Right forelimb (tissue), 1 donor: ENCODE data around the gene SLC1A3.
"Not testable (repeated sequence)": the region's sequence is repeated elsewhere in the genome, so short reads cannot be mapped to it uniquely, and the experiment has no call there.

Source experiments
- DNase-seq: peaks from one replicate; pipeline ENCODE4 v3.0.0-alpha.2; 2018

Gene SLC1A3

DNA sequence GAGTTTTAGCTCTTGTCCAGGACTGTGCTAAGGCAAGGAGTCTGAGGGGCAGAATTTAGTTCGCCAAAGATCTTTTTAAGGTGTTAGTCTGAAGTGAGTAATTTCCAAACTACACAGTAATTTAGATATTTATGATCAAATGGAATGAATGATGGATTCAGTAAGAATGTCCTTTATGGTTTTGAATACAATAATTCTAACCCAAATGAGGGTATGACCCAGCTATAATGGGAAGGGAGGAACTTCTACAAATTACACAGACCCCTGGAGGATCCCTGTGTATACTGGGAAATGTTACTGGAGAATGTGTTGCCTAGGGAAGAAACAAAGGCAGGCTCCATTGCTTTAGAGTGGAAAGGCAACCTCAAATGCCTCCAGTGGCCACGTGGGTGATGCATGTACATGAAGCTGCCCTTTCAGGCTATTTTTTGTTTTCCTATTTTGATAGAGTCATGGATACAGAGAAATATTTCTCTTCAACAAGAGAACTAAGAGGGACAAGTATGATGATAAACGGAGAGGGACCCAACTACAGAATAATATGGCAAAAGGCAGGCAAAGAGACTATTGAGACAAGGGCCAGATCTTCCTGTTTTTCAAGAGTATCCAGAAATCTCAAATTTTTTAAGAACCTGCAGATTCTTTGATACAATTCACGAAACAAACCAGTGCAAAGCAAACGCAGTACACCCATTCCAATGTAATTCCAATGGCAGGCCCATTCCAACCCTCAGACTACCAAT is 25.4 kb downstream of the SLC1A3 start:
- no peak for DNase-seq

DNA sequence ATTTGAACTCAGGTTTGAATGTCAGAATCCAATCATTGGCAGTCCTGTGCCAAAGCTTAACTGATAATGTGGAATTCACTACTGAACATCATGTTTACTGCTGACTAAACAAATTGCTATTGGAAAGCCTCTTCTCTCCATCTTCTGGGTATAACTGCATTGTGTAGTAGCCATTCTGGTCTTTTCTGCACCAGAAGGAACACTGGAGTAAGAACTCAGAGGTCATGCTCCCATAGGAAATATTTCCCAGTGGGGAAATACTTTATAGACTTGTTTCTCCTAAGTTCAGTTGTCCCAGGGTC is 25.9 kb downstream of the SLC1A3 start:
- DNase-seq: no peak

DNA sequence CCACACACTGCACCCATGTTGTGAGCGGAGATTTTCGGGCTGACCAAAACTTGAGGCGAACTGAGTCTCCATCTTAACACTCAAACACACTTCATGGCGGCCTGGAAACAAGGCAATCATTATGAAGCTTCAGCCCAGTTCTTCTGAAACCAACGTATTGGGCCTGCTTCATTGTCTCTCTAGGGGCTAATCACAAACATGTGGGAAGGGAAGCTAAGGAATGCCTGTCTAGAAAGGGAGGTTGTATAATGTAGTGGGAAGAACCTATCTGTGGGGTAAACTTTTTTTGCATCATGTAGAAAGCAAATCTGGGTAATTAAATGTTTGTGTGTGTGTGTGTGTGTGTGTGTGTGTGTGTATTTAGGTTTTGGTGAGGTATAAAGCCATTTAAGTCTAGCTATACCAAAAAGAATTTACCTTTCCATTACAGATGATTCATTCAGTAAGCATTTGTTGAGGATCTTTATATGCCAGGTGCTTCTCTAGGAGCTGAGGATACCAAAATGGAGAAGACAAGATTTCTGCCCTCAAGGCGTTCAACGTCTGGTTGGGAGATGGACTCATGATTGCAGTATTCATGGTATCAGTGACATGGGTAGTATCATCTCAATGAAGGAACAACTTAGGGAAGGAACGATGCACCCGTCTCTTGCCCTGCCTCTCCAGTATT is 29.4 kb downstream of the SLC1A3 start:
- no peak for DNase-seq

DNA sequence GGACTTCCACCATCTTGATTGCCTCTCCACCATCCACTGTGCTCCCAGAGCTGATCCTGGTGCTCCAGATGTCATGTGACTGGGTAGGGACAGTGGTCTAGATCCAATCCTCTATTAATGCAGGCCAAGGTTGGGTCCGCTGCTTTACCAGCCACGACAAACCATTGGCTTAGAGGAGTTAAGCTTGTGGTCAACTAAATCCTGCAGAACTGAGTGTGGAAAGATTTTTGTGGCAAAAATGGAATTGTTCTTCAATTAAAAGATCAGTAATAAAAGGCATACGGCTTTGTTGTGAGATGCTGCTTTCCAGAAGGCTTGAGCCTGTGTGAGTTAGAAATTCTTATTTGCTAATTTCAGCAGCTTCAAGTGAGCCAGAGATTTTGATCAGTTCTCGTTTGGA is 30.7 kb downstream of the SLC1A3 start:
- DNase-seq: no peak

DNA sequence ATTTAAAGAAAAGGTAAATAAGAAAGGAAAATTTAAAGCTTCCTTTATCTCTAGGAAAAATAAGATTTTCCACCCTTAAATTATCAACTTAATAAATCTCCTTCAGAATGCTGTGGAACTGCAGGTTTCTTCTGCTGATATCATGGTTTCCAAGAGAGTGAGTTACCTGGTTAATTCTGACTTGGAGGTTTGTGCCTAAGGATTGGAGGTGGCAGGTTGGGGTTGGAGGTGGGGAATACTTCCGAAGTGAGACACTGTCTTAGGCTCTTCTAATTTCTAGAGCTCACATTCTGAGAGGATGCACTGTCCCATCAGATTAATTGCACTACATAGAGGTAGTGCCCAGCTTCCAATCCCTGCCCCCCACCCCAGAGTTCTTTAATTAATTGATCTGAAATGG is 31.1 kb downstream of the SLC1A3 start:
- no peak for DNase-seq

DNA sequence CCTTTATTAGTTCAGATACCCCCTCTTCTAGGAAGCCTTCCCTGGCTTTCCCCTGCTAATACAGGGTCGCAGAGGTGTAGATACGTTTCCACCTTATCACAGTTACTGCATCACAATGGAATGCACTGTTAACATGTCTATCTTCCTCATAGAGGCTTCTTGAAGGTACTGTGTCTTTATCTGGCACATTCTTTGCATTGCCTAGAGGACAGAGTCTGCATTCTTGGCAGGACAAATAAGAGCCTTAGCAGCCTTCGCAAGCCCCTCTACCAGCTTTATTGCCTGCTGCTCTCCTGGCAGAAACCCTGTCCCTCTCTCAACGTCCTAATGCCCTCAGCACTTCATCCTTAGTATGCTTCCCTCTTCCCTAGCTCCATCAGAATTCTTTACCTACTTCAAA is 31.6 kb downstream of the SLC1A3 start:
- DNase-seq: no peak

DNA sequence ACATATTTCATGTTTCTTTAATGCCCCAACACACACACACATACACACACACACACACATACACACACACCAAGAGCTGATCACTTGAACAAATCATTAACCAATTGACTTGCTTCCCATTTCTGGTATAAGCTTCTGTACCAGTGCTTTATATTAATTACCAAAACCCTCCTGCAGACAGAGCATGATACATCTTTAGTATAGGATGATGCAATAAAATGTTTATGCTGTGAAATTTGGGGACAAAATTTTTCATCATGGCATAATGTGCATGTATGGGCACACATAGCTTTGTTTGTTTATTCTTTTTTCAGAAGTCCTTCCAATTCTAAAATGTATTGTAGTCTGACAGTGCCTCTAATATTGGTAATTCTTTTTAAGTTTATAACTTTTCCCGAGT is 34.5 kb downstream of the SLC1A3 start:
- no peak for DNase-seq

DNA sequence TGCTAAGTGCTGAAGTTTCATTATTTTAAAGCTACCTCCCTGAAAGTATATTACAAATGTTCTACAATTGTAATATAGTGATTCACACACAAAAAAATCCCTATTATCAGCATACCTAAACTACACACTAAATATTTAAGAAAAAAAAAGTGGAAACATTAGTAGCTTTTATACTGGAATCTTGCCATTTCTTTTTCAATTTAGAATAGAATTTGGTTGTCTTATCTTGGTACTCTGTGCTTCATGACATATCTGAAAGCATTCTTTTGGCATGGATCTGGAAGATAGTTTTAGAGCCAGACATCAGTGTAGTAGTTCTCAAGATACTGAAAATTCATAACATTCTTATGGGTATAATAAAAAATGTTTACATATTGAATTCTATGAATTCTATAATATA is 35.0 kb downstream of the SLC1A3 start:
- DNase-seq: no peak

DNA sequence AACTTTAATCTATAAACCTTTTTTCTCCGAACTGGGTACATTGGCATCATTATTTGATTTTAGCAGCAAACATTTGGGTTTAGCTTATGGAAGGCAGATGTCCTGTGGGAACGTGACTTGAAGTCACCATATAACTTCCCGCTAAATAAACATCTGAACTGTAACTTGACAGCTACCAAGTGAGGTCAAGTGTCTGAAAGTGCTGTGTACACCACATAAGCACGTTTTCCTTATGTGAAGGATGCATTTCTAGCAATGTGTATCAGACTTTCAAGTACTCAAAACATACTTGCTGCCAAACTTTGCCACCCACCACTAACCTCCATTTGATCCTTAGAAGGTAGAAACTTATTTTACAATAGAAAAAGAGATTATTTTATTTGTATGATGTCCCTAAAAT is 35.7 kb downstream of the SLC1A3 start:
- no peak for DNase-seq

DNA sequence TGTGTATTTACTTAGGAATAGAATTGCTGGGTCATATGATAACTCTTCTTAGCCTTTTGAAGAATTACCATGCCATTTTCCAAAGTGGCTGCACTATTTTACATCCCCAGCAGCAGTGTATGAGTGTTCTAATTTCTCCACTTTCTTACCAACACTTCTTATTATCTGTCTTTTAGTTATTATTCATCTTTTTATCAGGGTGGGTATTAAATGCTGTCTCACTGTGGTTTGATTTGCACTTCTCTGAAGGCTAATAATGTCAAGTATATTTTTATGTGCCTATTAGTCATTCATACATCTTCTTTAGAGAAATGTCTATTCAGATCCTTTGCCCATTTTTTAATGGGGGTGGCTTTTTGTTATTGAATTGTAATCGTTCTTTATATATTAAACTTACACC is 36.8 kb downstream of the SLC1A3 start:
- DNase-seq: no peak

DNA sequence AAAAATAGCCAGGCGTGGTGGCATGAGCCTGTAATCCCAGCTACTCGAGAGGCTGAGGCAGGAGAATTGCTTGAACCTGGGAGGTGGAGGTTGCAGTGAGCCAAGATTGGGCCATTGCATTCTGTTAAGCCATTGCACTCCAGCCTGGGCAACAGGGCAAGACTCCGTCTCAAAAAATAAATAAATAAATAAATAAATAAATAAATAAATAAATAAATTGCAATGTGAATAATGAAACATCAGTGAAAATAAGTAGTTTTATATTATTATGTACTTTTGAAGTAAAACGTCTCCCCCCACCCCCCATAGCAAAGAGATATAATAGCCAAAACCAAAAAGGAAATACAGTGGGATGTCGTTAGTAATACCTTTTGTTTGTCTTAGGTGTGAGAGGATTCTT is 37.4 kb downstream of the SLC1A3 start:
- not testable (repeated sequence) for DNase-seq

DNA sequence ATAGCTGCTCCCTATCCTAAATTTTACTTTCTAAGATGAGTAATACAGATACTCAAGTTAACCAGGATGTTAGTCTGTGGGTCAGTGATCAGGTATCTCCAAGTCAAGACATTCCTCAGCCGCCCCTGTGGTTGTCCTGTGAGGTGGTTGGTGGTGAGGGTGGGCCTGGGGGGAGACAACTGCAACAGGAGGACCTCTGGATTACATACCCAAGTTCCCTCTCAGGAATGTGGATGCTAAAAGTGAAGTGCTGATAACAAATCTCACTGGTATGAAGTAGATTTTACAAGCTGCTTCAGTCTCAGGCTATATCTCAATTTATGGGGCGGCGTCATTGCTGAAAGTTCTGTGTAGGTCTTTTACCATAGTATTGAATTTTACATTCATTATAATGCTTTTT is 38.3 kb downstream of the SLC1A3 start:
- no peak for DNase-seq

DNA sequence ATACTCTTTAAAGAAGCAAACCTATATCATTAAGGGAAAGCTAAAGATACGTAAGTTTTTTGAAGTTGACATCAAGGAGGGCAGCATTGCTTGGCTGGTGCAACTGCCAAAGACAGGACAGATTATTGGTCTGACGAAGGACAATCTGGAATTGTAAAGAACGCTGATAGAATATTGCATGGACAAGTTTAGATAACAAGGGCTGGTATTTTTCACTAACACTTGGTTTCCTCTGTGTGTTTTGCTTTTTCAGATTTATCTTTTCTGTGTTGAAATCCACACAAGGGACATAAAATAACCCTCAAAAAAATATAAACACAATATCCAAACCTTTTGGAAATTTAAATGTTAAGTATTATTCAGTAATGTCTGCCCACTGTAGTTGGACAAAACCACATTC is 39.7 kb downstream of the SLC1A3 start:
- DNase-seq: no peak

DNA sequence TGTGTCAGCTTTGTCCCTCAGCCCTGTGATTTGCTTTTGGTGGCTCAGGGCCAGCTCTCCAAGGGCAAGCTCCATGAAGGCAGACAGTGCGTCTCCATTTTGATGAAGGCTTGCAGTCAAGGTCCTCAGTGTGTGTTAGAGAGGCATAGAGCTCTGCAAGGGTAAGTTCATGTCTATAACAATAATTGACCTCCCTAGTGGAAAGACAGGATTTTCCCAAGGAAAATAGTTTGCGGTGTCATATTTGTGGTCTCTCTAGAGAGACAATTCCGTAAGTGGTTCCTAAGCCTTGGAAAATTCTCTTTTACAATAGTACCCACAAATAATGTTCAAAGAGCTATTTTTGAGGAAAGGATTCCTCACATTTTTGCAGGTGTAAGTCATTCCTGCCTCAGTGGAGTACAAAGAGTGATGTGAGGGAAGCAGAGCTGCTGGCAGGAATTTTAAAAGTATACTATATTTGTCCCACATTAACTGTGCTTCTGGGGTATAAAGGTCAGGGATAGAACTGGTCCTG is 40.2 kb downstream of the SLC1A3 start:
- DNase-seq: no peak

DNA sequence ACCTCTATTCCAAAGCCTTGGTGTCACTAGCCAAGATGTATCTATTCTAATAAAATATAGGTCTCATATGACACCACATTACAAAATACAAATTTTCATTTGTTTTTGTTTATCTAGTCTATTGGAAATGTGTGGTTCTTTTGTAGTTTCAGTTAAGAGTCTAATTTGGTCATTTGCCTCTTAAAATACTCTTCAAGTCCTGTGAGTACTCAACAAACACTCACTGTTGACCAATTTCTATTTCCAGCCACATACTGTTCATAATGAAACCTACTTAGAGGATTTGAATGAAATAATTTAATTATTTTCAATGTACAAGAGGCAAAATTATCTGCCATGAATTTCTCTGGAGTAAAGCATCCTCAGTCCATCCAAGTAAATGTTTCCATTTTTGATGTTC is 40.6 kb downstream of the SLC1A3 start:
- no peak for DNase-seq

DNA sequence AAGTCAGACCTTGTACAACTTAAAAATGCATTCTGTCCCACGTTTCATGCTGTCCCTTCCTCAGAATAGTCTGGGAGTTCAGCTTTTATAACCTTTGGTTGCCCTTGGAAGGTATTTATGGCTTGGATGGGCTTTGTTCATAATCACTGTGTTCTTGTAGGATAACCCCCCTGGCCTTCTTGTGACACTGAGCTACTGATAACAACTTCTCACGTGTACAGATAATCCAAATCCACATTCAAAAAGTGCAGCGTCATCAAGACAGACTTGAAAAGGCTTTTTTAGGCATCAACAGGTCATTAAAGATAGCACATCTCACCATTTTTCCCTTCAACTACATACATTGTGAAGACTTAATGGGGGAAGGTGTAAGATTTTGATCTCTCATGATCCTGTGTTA is 42.0 kb downstream of the SLC1A3 start:
- DNase-seq: no peak

DNA sequence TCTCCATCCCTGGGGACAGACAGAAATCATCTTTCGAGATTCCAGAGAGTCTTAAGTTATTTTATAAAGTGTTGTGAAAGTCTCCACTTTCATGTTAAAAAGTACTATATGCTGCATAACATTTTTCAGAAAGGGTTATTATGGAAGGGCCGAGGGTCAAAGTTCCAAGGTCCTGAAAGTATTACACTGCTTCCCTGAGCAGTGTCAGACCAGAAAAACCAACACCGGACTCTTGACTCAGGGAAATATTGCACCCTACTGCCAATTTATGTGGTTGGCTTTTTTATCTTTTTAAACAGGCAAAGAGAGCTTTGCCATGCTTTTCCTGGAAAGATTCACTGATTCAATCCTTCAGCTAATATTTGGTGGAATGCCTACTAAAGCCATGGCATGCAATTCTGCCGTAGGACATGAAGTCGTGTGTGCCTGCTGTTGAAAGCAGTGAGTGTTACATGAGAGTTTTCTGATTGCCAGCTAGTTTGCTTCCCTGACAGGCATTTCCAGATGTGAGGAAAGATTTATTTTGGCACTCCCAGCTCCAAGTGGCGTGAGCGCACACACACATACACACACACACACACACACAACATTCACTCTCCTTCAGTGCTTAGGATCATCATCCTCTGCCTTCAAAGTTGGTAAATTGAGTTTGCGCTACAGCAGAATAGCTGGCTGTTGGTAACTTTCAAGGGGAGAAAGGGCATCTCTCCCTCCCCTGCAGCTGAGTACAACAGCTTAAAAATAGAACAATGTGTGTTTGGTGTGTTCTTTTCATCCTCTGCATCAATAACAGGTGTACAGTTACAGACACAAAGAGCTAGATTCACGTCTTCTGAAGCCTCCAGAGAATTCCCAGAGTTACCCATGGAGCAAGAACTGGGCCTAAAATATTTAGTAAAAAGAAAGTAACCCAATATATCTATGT is 45.6 kb downstream of the SLC1A3 start:
- DNase-seq: no peak

DNA sequence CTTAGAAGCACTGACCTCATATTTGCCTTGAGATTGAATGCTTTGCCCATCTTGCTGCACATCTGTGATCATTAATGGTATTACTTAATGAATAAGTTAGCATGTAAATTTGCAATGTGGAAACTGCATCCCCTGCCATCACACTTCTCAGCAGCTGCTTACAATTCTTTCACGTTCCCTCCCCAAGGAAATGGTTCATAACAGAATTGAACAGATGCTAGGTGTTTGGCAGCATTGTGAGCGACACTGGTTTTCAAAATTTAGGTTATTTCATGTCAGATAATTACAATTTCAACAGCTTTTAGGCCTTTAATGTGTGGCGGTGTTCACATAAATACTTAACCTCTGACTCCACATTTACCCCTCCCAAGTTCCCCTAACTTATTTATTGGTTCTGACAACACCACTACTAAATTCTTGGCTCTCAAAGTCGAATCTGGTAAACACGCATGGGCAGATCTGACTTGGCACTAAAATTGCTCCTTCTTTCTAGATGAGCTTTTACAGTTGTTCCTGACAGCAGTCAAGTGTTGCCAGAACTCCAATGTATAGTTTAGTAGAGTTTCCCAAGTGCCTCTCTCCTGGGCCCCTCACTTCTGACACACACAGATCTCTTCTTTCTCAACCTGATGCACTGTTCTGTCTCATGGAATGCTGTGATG is 46.8 kb downstream of the SLC1A3 start:
- DNase-seq: no peak

DNA sequence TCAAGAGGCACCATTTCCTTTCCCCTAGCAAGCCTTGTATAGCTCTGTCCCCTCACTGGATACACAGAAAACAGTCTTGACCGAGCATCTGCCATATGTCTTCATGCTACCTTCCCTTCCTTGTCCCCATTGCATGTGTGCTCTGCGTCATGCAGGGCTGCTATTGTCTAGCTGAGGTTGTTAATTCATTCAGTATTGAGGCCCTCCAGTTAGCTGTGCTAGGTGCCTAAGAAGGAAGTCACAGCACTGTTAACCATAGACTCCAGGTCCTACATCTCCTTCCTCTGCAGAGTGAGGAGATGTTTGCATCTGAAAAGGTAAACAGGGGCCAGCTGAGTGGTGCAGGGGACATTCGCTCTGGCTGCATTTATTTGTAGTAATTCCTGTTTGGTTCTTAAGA is 48.2 kb downstream of the SLC1A3 start:
- no peak for DNase-seq

DNA sequence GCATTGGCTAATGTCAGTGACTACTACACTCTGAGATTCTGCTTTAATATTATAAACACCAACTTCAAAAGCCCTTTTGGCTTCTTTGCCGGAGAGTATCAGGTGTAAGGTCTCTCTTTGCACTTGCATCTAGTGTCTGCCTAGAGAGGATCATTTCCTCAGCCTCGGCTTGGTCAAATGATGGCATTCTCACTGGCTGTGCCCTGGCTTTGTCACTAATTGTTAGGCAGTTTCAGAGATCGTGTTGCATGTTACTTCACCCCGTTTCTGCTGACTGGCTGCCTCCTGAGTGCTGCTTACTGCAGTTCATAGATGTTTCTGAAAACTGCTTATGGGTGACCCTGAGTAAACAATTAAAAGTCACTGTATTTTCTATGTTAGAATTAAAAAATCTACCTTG is 48.8 kb downstream of the SLC1A3 start:
- DNase-seq: no peak

DNA sequence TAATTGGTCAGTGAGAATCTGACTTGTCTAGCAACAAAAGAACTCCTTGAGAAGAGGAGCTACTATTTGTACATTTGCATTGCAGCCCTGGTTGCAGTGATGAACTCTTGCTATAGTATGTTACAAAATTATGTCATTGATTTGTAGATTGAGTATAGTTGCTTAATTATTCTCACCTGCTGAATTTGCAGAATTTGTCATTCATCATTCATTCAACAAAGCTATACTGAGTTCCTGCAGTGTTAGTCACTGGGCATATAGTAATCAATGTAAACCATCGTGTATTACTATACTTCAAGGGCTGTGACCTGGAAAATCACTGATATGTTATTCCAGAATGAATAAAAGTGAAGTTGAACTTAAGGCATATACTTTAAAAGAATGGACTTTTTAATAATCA is 50.1 kb downstream of the SLC1A3 start:
- DNase-seq: no peak

DNA sequence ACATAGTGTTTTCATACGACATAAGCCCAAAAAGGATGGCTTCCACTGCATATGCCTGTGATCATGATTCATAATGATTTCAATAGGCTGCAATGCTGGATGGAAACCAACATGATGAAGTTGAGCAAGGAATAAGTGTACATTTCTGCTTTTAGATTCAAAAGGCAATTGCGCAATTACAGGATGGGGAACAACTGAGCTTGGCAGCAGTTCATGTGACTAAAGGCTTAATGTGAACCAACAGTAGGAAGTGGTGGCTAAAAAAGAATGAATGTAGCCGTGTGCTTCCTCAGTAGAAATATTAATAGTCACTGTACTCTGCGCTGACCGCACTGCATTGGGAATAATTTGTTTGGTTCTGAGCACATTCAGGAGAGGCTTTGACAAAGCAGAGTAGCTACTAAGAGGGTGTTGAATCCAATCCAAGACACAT is 51.2 kb downstream of the SLC1A3 start:
- peak; percentile 68 for DNase-seq
